Dedifferentiated amniotic fluid mesenchymal stem cell (primary cell): ENCODE data around the gene ESYT2.

Experiments
- DNase-seq: peaks from one replicate; pipeline ENCODE4 v3.0.0-alpha.2; 2016; ENCODE audit errors: extremely low spot score

ESYT2 gene

GRCh38 chr7:158695726-158696452, 133.4 kb downstream of the ESYT2 start:
- peak; percentile 76 for DNase-seq

- DNase-seq: no peak
Observed at GRCh38 chr7:158695056-158695455, 134.3 kb downstream of the ESYT2 start.

GRCh38 chr7:158694650-158695049, 134.7 kb downstream of the ESYT2 start:
- no peak for DNase-seq

GRCh38 chr7:158689488-158689887, 139.8 kb downstream of the ESYT2 start:
- DNase-seq: no peak

- no peak for DNase-seq
Observed at GRCh38 chr7:158687406-158687805, 141.9 kb downstream of the ESYT2 start.

- DNase-seq: no peak
Observed at GRCh38 chr7:158685693-158686092, 143.6 kb downstream of the ESYT2 start.

GRCh38 chr7:158684329-158684728, 145.0 kb downstream of the ESYT2 start:
- DNase-seq: peak; percentile 73

- DNase-seq: no peak
Observed at GRCh38 chr7:158683541-158683940, 145.8 kb downstream of the ESYT2 start.

GRCh38 chr7:158682456-158682855, 146.9 kb downstream of the ESYT2 start:
- no peak for DNase-seq
